HG03442 (cell line): Measurements from ENCODE around the gene VSIG10L2.

ENCODE experiments used
- ATAC-seq: cut with Tn5 transposase; IDR thresholded peaks from one replicate; pipeline ENCODE4 v1.9.1; 2021; ENCODE audit warnings: mild to moderate bottlenecking, moderate library complexity; ENCODE audit not compliant: unreplicated experiment

The VSIG10L2 gene

GRCh38 chr11:125929445-125930075 is 16.3 kb upstream of the VSIG10L2 start:
- no peak for ATAC-seq

GRCh38 chr11:125930076-125930450 is 15.8 kb upstream of the VSIG10L2 start:
- no peak for ATAC-seq

- ATAC-seq = no peak
Measured at GRCh38 chr11:125931116-125931515, 14.7 kb upstream of the VSIG10L2 start.

GRCh38 chr11:125931668-125932067 is 14.2 kb upstream of the VSIG10L2 start:
- ATAC-seq = no peak

- no peak for ATAC-seq
Measured at GRCh38 chr11:125932301-125932700, 13.5 kb upstream of the VSIG10L2 start.

- ATAC-seq = no peak
Measured at GRCh38 chr11:125933030-125933813, 12.6 kb upstream of the VSIG10L2 start.

- ATAC-seq = no peak
Measured at GRCh38 chr11:125934473-125934872, 11.4 kb upstream of the VSIG10L2 start.

- no peak for ATAC-seq
Measured at GRCh38 chr11:125935056-125935455, 10.8 kb upstream of the VSIG10L2 start.

- no peak for ATAC-seq
Measured at GRCh38 chr11:125935618-125936199, 10.1 kb upstream of the VSIG10L2 start.

GRCh38 chr11:125938418-125938817 is 7.4 kb upstream of the VSIG10L2 start:
- no peak for ATAC-seq

- no peak for ATAC-seq
Measured at GRCh38 chr11:125939081-125939521, 6.7 kb upstream of the VSIG10L2 start.

GRCh38 chr11:125940145-125940544 is 5.7 kb upstream of the VSIG10L2 start:
- ATAC-seq = no peak

GRCh38 chr11:125941267-125941618 is 4.6 kb upstream of the VSIG10L2 start:
- ATAC-seq = no peak

GRCh38 chr11:125941619-125942611 is 3.9 kb upstream of the VSIG10L2 start:
- ATAC-seq = no peak

- no peak for ATAC-seq
Measured at GRCh38 chr11:125942771-125943428, 2.9 kb upstream of the VSIG10L2 start.

GRCh38 chr11:125943661-125944349 is 2.0 kb upstream of the VSIG10L2 start:
- no peak for ATAC-seq

- ATAC-seq = no peak
Measured at GRCh38 chr11:125944350-125945010, 1.4 kb upstream of the VSIG10L2 start.

- ATAC-seq = no peak
Measured at GRCh38 chr11:125945011-125945796, 640 bp upstream of the VSIG10L2 start.
